GM19099 (cell line): ENCODE results near the gene PPP1R13L.

Source experiments
- POLR2A ChIP-seq: IDR thresholded peaks from 3 replicates; pipeline ENCODE4 v1.6.1; 2011; ENCODE audit warnings: low read depth; ENCODE audit not compliant: insufficient read length; ENCODE audit errors: extremely low read depth

PPP1R13L gene

DNA sequence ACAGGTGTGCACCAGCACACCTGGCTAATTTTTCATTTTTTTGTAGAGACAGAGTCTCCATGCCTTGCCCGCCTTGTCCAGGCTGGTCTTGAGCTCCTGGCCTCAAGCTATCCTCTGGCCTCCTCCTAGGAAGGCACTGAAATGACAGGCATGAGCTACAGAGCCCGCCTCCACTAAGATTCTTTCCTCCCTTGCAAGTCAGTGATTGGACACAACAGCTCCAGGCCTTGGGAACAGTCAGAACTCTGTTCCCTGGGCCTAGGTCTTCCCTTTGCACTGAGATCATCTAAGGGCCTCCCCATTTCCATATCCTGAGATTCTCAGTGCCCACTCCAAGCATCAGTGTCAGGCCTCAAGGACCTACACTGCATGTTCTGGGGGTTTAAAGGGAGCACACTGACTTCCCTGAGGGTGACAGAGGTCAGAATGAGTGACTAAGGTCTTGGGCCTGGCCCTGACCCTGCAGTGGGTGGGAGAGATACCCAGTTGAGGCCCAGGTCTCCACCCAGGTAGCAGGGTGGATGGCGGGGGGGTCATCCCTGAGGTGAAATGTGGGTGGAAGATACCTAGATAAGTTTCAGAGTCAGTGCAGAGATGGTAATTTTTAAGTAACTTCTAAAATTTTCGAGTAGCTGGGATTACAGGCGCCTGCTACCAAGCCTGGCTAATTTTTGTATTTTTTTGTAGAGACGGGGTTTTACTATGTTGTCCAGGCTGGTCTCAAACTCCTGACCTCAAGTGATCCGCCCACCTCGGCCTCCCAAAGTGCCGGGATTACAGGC, 36.2 kb upstream of the PPP1R13L start:
- no peak for TF ChIP-seq POLR2A

- no peak for TF ChIP-seq POLR2A
Observed at GRCh38 chr19:45440259-45440638, 35.4 kb upstream of the PPP1R13L start.

DNA sequence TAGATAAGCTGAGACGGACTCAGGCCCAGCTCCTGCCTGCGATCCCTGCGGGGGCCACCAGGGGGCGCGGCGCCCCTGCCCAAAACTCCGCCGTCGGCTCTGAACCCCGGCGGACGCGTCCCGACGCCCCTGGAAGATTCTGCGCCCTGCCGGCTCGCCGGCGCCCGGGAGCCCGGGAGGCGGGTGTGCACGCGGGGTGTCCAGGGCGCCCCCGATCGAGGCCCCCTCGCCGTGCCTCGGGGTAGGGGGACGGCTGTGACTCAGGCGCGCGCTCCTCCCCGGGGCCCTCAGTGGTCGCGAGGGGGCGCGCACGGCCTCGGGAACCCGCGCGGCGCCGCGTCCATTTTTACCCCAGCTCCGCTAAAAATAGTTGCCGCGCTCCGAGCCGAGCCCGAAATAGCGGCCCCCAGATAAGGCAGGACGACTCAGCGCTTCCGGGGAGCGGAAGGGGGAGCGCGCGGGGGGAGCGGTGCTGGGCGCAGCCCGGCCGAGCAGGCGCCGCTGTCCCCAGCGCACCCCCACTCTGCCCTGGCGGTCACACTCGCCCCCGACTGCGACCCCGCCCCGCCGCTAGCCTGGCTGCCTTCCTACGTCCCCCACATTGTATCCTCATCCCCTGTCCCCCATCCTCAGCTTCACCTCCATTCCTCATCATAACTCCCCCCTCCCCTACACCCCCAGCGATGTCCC, 34.8 kb upstream of the PPP1R13L start:
- peak; percentile 60 for TF ChIP-seq POLR2A

DNA sequence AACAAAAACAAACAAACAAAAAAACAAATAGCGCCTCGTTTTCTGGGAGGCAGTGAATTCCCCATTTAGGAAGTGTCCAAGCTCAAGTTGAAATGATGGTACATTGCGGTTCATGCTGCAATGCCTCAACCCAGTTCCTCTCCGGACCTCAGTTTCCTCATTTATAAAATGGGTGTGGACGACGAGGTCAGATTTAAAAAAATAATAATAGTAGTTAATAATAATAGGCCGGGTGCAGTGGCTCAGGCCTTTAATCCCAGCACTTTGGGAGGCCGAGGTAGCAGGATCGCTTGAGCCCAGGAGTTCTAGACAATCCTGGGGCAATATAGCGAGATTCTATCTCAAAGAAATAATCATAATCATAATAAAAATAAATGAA, 34.3 kb upstream of the PPP1R13L start:
- no peak for TF ChIP-seq POLR2A

DNA sequence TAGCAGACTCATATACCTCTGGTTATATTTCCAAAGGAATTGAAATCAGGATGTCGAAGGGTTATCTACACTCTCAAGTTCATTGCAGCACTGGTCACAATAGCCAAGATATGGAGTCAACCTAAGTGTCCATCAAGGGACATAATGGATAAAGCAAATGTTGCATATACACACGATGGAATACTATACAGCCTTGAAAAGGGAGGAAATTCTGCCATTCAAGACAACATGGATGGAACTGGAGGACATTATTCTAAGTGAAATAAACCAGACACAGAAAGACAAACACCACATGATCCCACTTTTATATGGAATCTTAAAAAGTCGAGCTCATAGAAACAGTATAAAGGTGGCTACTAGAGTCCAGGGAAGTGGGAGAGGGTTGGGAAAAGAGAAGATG, 32.5 kb upstream of the PPP1R13L start:
- TF ChIP-seq POLR2A, result no peak

GRCh38 chr19:45428384-45429231, 23.7 kb upstream of the PPP1R13L start:
- TF ChIP-seq POLR2A, result no peak

DNA sequence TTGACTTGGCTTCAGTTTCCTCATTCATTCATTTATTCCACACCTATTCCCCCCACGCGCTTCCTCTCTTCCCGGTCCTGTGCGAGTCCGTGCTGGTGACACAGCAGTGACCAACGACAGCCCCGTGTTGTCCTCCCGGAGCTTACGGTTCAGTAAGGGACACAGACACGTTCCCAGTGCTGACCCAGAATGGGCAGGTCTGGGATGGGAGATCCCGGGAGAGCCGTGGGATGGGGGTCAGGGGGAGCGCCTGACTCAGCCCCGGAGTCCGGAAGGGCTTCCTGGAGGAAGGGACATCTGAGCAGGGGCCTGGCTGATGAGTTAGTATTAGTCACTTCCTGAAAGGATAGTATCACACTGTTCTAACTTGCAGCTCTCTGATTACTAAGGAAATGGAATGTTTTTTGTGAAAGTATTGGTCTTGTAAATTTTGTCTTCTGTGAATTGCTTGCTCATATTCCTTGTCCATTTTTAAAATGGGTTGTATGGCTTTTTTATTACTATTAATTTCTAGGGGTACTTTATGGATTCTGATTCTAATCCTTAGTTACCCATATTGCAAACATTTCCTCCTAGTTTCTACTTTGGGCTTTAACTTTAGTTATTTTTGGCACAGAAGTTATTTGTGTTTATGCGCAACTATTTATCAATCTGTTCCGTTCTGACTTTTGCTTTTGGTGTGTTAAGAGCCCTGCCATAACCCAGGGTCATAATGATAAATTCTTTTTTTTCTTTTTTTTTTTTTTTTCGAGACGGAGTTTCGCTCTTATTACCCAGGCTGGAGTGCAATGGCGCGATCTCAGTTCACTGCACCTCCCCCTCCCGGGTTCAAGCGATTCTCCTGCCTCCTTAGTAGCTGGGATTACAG, 19.6 kb upstream of the PPP1R13L start:
- no peak for TF ChIP-seq POLR2A

- TF ChIP-seq POLR2A, result peak; percentile 85
Observed at GRCh38 chr19:45423589-45424190, 18.8 kb upstream of the PPP1R13L start, which contains the start of gene ERCC1. TSS of gene ERCC1 (minus strand) at chr19:45423917. CDS start at chr19:45423374, 543 bp downstream.

- TF ChIP-seq POLR2A, result no peak
Observed at GRCh38 chr19:45423033-45423588, 18.2 kb upstream of the PPP1R13L start.

DNA sequence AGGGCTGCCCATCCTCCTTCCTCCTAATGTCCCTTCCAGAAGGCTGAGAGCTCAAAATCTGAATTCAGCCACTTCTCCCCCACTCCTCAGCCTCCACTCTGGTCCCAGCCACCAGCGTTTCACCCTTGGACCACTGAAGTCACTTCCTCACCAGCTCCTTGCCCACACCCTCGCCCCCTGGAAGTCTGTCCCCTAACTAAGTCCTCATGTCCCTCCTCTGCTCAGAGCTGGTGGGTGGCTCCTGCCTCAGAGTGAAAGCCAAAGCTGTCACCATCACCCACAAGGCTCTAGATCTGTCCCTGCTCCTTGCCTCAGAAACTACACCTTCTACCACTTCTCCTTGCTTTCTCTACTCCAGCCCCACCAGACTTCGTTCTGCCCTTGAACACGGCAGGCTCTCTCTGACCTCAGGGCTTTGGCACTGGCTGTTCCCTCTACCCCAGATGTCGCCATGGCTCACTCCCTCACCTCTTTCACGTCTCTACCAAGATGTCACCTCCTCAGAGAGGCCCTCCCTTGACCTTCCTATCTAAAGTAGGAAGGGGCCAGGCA, 17.2 kb upstream of the PPP1R13L start:
- no peak for TF ChIP-seq POLR2A

GRCh38 chr19:45420871-45421270, 16.0 kb upstream of the PPP1R13L start:
- TF ChIP-seq POLR2A, result no peak

GRCh38 chr19:45420356-45420755, 15.5 kb upstream of the PPP1R13L start:
- no peak for TF ChIP-seq POLR2A

DNA sequence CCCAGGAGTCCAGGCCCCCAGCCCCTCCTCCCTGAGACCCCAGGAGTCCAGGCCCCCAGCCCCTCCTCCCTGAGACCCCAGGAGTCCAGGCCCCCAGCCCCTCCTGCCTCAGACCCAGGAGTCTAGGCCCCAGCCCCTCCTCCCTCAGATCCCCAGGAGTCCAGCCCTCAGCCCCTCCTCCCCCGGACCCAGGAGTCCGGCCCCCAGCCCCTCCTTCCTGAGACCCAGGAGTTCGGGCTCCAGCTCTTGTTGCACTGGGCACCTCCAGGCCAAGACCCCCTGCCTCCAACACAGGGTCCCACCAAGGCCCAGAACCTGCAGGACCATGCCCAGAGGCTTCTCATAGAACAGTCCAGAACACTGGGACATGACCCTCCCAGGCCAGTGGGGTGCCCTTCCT, 15.0 kb upstream of the PPP1R13L start:
- TF ChIP-seq POLR2A, result no peak
